CD4-positive, alpha-beta T cell treated with Interleukin-6 for 4 hours (primary cell): ENCODE data around the gene PRAMEF25.
"Not testable (repeated sequence)": the region's sequence is repeated elsewhere in the genome, so short reads cannot be mapped to it uniquely, and the experiment has no call there.

Source experiments
- DNase-seq: peaks from one replicate; pipeline ENCODE4 v3.0.0-alpha.2; 2020; ENCODE audit warnings: mixed read lengths

The PRAMEF25 gene

DNA sequence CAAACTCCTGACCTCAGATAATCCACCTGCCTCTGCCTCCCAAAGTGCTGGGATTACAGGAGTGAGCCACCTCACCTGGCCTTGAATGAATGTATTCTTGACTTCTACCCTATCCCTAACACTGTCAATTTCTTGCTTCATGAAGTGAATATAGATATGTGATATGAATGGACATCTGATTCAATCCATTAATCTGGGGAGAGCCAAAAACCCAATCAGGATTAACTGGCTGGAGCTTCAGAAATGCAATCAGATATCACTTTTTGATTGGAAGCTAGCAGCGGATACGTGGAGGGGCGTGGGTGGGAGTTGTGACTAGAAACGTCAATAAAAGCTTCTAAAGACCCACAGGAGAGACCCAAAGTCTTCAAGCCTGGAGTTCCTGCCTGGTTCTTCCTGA, at the start of gene PRAMEF25:
Gene PRAMEF25, plus strand, starts transcription at position 301 of the 400 bp plus-strand sequence. CDS start 2,920 bp downstream, outside the sequence.
- not testable (repeated sequence) for DNase-seq

GRCh38 chr1:13056475-13056874, 14.1 kb upstream of the PRAMEF25 start, which contains the start of gene PRAMEF27:
PRAMEF27 (minus strand) TSS chr1:13056575; CDS start chr1:13053659, 2,916 bp downstream.
- not testable (repeated sequence) for DNase-seq

GRCh38 chr1:13116754-13117153, 46.2 kb downstream of the PRAMEF25 start, which contains the start of gene HNRNPCL2:
HNRNPCL2 (minus strand) TSS chr1:13116854; CDS start chr1:13116400, 454 bp downstream.
- not testable (repeated sequence) for DNase-seq
